AG04450 (cell line): Measurements from ENCODE around the gene PEX11G. TPM values are rescaled to one million over a fixed set of nuclear protein-coding genes. Genes with fewer than 3 reads are reported as not detected.

Source experiments
- CTCF ChIA-PET: fragments of 300-600, 350-600 bp; formaldehyde crosslinking; extraction: SDS; loops from one replicate; lab custom pipeline; 2022; ENCODE audit warnings: antibody characterized with exemption, inconsistent platforms; lab: Charles Lee
- POLR2A ChIA-PET: fragments of 350-600 bp; formaldehyde crosslinking; extraction: SDS; loops from one replicate; lab custom pipeline; 2021; ENCODE audit warnings: antibody characterized with exemption, inconsistent platforms; lab: Yijun Ruan, JAX
- DNase-seq: peaks from one replicate; pipeline ENCODE4 v3.0.0-alpha.2; 2011; ENCODE audit warnings: low read depth, low spot score
- H3K27ac ChIP-seq: one replicate; pipeline ENCODE4 v1.5.1; 2012; ENCODE audit warnings: low read depth, low read length, control low read depth
- H3K27me3 ChIP-seq: one replicate; pipeline ENCODE4 v1.6.0; 2012; ENCODE audit warnings: low read length; ENCODE audit not compliant: control insufficient read depth, insufficient read depth
- H3K4me3 ChIP-seq: 2 replicates; pipeline ENCODE4 v1.5.1; 2011; ENCODE audit warnings: mild to moderate bottlenecking, low read depth, low read length, control low read depth
- H3K9me3 ChIP-seq: 2 replicates; pipeline ENCODE4 v1.5.1; 2012; ENCODE audit warnings: low read length; ENCODE audit not compliant: control insufficient read depth, insufficient read depth
- CTCF ChIP-seq: IDR thresholded peaks from 2 replicates; pipeline ENCODE4 v1.5.1; 2011; ENCODE audit warnings: low read depth, low read length, control low read depth, inconsistent platforms
- polyA plus RNA-seq: library from polyadenylated mRNA; depleted of rRNA; stranded (reverse); fragments of >200 nt; gene quantifications from 2 replicates; pipeline ENCODE4 v1.2.3, GENCODE V29; 2011

Gene PEX11G
- polyA plus RNA-seq, 1 experiment = 0.60 TPM

- Histone ChIP-seq H3K27me3 (no peaks in the 10 kb centered on the region), H3K27ac (no peak overlapping the region), H3K9me3 (no peaks in the 10 kb centered on the region; the same call in 1 of the 2 replicates), H3K4me3 (no peak overlapping the region)
- no peak for TF ChIP-seq CTCF
- no peak for DNase-seq
- ChIA-PET POLR2A (no interaction called here), CTCF (no interaction called here)
Measured at GRCh38 chr19:7444042-7444441, 44.8 kb downstream of the PEX11G start.

- ChIA-PET CTCF (interaction anchor here (0.6 kb wide), 2 partner anchors 48 to 124 kb away, joined by 3 read pairs; no protein-coding TSS in a partner anchor), POLR2A (no interaction called here)
- H3K4me3 ChIP-seq = no peak overlapping the region
- H3K27ac ChIP-seq = no peak overlapping the region
- no peak for TF ChIP-seq CTCF
- DNase-seq = no peak
- H3K27me3 ChIP-seq = no peaks in the 10 kb centered on the region
- no peaks in the 10 kb centered on the region; the same call in 1 of the 2 replicates for H3K9me3 ChIP-seq
Measured at GRCh38 chr19:7442423-7442822, 46.4 kb downstream of the PEX11G start.

- ChIA-PET POLR2A (no interaction called here), CTCF (interaction anchor here (0.6 kb wide), 1 partner anchor 47 kb away, joined by 3 read pairs; no protein-coding TSS in a partner anchor)
- DNase-seq = no peak
- no peak overlapping the region for H3K27ac ChIP-seq
- TF ChIP-seq CTCF = no peak
- no peak overlapping the region for H3K4me3 ChIP-seq
- no peaks in the 10 kb centered on the region for H3K27me3 ChIP-seq
- H3K9me3 ChIP-seq = no peaks in the 10 kb centered on the region; the same call in 1 of the 2 replicates
Measured at GRCh38 chr19:7441468-7442146, 47.2 kb downstream of the PEX11G start.

GRCh38 chr19:7440188-7440975 is 48.5 kb downstream of the PEX11G start:
- H3K4me3 ChIP-seq = no peak overlapping the region
- ChIA-PET POLR2A (no interaction called here), CTCF (no interaction called here)

More at GRCh38 chr19:7440188-7440975, 48.5 kb downstream of the PEX11G start:
- Histone ChIP-seq H3K27me3 (no peaks in the 10 kb centered on the region), H3K9me3 (no peaks in the 10 kb centered on the region; the same call in 1 of the 2 replicates), H3K27ac (no peak overlapping the region)
- no peak for DNase-seq
- no peak for TF ChIP-seq CTCF
